ENCODE results near the gene RPL10. TPM values are rescaled to one million over a fixed set of nuclear protein-coding genes. Genes with fewer than 3 reads are reported as not detected.
A peak's percentile ranks its signal among the peaks of the same experiment; 100 is the strongest.

RPL10 gene
- total and polyA plus RNA-seq, 2 of the 13 experiments (the other 11 are each of a cell fraction or from before 2014, with no cell fraction given): 2,381 to 4,713 TPM

GRCh38 chrX:154358829-154359228 is 39.3 kb upstream of the RPL10 start (continued):
- peak; percentile 28; the same call in 1 of the 2 replicates for TF ChIP-seq ZNF770 (CRISPR knock-in tag; IDR thresholded peaks at IDR 0.05)
- no peak for TF ChIP-seq SMAD3 (CRISPR knock-in tag; IDR thresholded peaks at IDR 0.05)
- TF ChIP-seq KMT2B (CRISPR knock-in tag; IDR thresholded peaks at IDR 0.05): no peak
- peak; percentile 56; the same call in 1 of the 2 replicates for TF ChIP-seq ZFX (CRISPR knock-in tag; IDR thresholded peaks at IDR 0.05; ENCODE audit: low read depth)
- TF ChIP-seq TARDBP (CRISPR knock-in tag; IDR thresholded peaks at IDR 0.05): peak; percentile 23; the same call in 1 of the 2 replicates
- no peak for TF ChIP-seq ZBTB3 (CRISPR knock-in tag; IDR thresholded peaks at IDR 0.05; ENCODE audit: borderline replicate concordance, low read depth)
- no peak for TF ChIP-seq STAT6 (CRISPR knock-in tag; IDR thresholded peaks at IDR 0.05; ENCODE audit: borderline replicate concordance)
- no peak for TF ChIP-seq ZNF101 (CRISPR knock-in tag; IDR thresholded peaks at IDR 0.05; ENCODE audit: borderline replicate concordance, low read depth)
- TF ChIP-seq TBX2 (CRISPR knock-in tag; IDR thresholded peaks at IDR 0.05; ENCODE audit: borderline replicate concordance): peak; percentile 21; the same call in 1 of the 2 replicates
- peak; percentile 86 for TF ChIP-seq NR2C2 (CRISPR knock-in tag; IDR thresholded peaks at IDR 0.05; ENCODE audit: borderline replicate concordance)
- 0 out of 2 replicates have a peak, but pooled peaks have one; percentile 34 for TF ChIP-seq KDM6A (CRISPR knock-in tag; IDR thresholded peaks at IDR 0.05; ENCODE audit: low read depth)

Data from HepG2 (cell line).